HepG2 (cell line): ENCODE data around the gene KIF5B.

Source experiments
- CBX5 ChIP-seq: sonication (generic); formaldehyde crosslinking; IDR thresholded peaks from 2 replicates; pipeline ENCODE4 v1.4.0; 2020; ENCODE audit warnings: missing genetic modification reagents, borderline replicate concordance
- ZFP36 ChIP-seq: fragments of 150-350 bp; IDR thresholded peaks from 2 replicates; pipeline ENCODE4 v1.6.1; 2018; ENCODE audit warnings: borderline replicate concordance, low read length, low read depth; ENCODE audit not compliant: partially characterized antibody

DNA sequence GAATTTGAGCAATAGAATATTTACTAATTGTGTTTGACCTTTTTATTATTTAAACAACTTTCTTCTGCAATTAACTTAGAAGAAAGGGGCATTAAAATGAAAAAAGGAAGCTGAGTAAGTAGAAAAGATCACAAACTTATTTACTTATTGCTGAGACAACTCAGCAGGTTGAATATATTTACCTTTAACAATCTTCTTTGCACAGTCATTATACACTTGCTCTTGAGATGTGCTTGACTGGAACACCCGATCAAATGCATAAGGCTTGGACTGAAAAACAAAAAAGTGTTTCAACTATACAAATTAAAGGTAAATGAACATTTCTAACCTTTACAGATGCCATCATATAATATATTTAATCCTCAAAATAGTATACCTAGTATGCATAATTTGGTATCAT lies 7.9 kb downstream of the KIF5B start:
- TF ChIP-seq ZFP36, result no peak
- no peak for TF ChIP-seq CBX5
